ENCODE results near the gene CDH4. TPM values are rescaled to one million over a fixed set of nuclear protein-coding genes. Genes with fewer than 3 reads are reported as not detected.

The CDH4 gene
- total and polyA plus RNA-seq, 2 of the 13 experiments (the other 11 are each of a cell fraction or from before 2014, with no cell fraction given), result not detected

- peaks cover 0 to 1% of the 10 kb centered on the region in 2 experiments; a peak in 2 of 5 replicates for H3K27me3 ChIP-seq (ENCODE audit: control insufficient read depth in 1 of 2, insufficient read depth in 2 of 2, low read length in 2 of 2)
- no TSS peak for BruUV-seq (replicated peaks)
- intact Hi-C loops (cut with micrococcal nuclease; ENCODE audit: unreplicated experiment) (no loop called here), in situ Hi-C loops (cut with HindIII; ENCODE audit: extremely low pct_ligation_motif_present, low pct_unique_long_range_greater_than_20kb) (no loop called here)
- no peak overlapping the region for H2AFZ ChIP-seq (ENCODE audit: low read length)
- H3K79me2 ChIP-seq (ENCODE audit: insufficient read depth, low read length), result no peaks in the 10 kb centered on the region
- H3K4me1 ChIP-seq (ENCODE audit: insufficient read depth, low read length), result no peaks in the 10 kb centered on the region
- FAIRE-seq, result no peak
- DNase-seq (ENCODE audit: low spot score), result no peak
- ChIA-PET POLR2A (no interaction called here), CTCF (ENCODE audit: low intra/inter-chr PET ratio, low total read pairs) (no interaction called here)
- H3K9ac ChIP-seq (ENCODE audit: insufficient read depth, low read depth, low read length), result no peak overlapping the region
- no peak overlapping the region for H3K27ac ChIP-seq (ENCODE audit: extremely low read length, insufficient read depth, low read length)
- H3K9me3 ChIP-seq (ENCODE audit: low read length), result peaks cover 14% of the 10 kb centered on the region
- no peaks in the 10 kb centered on the region for H4K20me1 ChIP-seq (ENCODE audit: insufficient read depth, low read length)
- TF ChIP-seq HNF1A (IDR thresholded peaks at IDR 0.05; ENCODE audit: low read depth), result no peak
- no peak for TF ChIP-seq HNF1A (CRISPR knock-in tag; IDR thresholded peaks at IDR 0.05; ENCODE audit: borderline replicate concordance)
- no peak for TF ChIP-seq ZNF296 (CRISPR knock-in tag; conservative IDR thresholded peaks at IDR 0.05)
- no peak for TF ChIP-seq ZFP82 (CRISPR knock-in tag; IDR thresholded peaks at IDR 0.05; ENCODE audit: borderline replicate concordance)
- TF ChIP-seq PHF20 (CRISPR knock-in tag; IDR thresholded peaks at IDR 0.05), result no peak
- TF ChIP-seq ZNF552 (CRISPR knock-in tag; IDR thresholded peaks at IDR 0.05; ENCODE audit: borderline replicate concordance), result no peak
- TF ChIP-seq ZNF333 (CRISPR knock-in tag; IDR thresholded peaks at IDR 0.05; ENCODE audit: borderline replicate concordance), result no peak
- TF ChIP-seq ZNF230 (CRISPR knock-in tag; IDR thresholded peaks at IDR 0.05), result no peak
- no peak for TF ChIP-seq ZBTB33 (CRISPR knock-in tag; IDR thresholded peaks at IDR 0.05)
- WGBS (ENCODE audit: low lambda C conversion rate), result 7% methylated on average over 4 of the region's 4 CpGs
- H3K4me2 ChIP-seq (ENCODE audit: low read depth, low read length), result no peak overlapping the region
- no peak for ATAC-seq
- H3K4me3 ChIP-seq (replicated peaks in 1 of 3; ENCODE audit: insufficient read depth in 1 of 3, low read depth in 2 of 3, low read length in 3 of 3), result no peak overlapping the region
- no peaks in the 10 kb centered on the region for H3K36me3 ChIP-seq (replicated peaks in 1 of 2; ENCODE audit: control insufficient read depth in 1 of 2, insufficient read depth in 2 of 2, low read length in 2 of 2)
These were observed 26.2 kb downstream of the CDH4 start for GRCh38 chr20:61278296-61278695.

Data from HepG2 (cell line).